ENCODE measurements around the gene CRISPLD2. TPM values are rescaled to one million over a fixed set of nuclear protein-coding genes. Genes with fewer than 3 reads are reported as not detected.

Gene CRISPLD2
- total RNA-seq, 1 donor: 40.2 TPM

GRCh38 chr16:84794626-84795025, 25.2 kb upstream of the CRISPLD2 start:
- Histone ChIP-seq H3K79me2 (ENCODE audit: insufficient read depth, low read length) (no peaks in the 10 kb centered on the region), H3K27me3 (ENCODE audit: insufficient read depth, low read length) (no peaks in the 10 kb centered on the region), H3K4me3 (ENCODE audit: insufficient read depth, low read length) (no peak overlapping the region), H3K27ac (ENCODE audit: low read depth, low read length) (peak overlapping the region; percentile 91), H3K36me3 (ENCODE audit: insufficient read depth, low read length) (no peaks in the 10 kb centered on the region), H3K4me2 (ENCODE audit: insufficient read depth, low read length) (peak overlapping the region; percentile 81), H3K4me1 (ENCODE audit: insufficient read depth, low read length) (peaks cover 19% of the 10 kb centered on the region), H3K9me3 (ENCODE audit: low read depth, low read length) (no peaks in the 10 kb centered on the region), H2AFZ (ENCODE audit: low read length) (no peak overlapping the region), H4K20me1 (ENCODE audit: insufficient read depth, low read length) (no peaks in the 10 kb centered on the region)
- DNase-seq (ENCODE audit: insufficient read length, low spot score, missing footprints): no peak
- TF ChIP-seq CTCF (IDR thresholded peaks at IDR 0.05; ENCODE audit: extremely low read depth, low read depth, low read length): no peak

GRCh38 chr16:84795329-84796053, 24.3 kb upstream of the CRISPLD2 start:
- Histone ChIP-seq H3K79me2 (ENCODE audit: insufficient read depth, low read length) (no peaks in the 10 kb centered on the region), H3K27me3 (ENCODE audit: insufficient read depth, low read length) (no peaks in the 10 kb centered on the region), H3K36me3 (ENCODE audit: insufficient read depth, low read length) (no peaks in the 10 kb centered on the region), H3K4me2 (ENCODE audit: insufficient read depth, low read length) (peak overlapping the region; percentile 81), H3K27ac (ENCODE audit: low read depth, low read length) (peak overlapping the region; percentile 91), H3K9me3 (ENCODE audit: low read depth, low read length) (no peaks in the 10 kb centered on the region), H3K4me1 (ENCODE audit: insufficient read depth, low read length) (peaks cover 19% of the 10 kb centered on the region), H2AFZ (ENCODE audit: low read length) (peak overlapping the region; percentile 87), H3K4me3 (ENCODE audit: insufficient read depth, low read length) (peak overlapping the region; percentile 61), H4K20me1 (ENCODE audit: insufficient read depth, low read length) (no peaks in the 10 kb centered on the region)
- TF ChIP-seq CTCF (IDR thresholded peaks at IDR 0.05; ENCODE audit: extremely low read depth, low read depth, low read length): no peak
- DNase-seq (ENCODE audit: insufficient read length, low spot score, missing footprints): peak; percentile 94

GRCh38 chr16:84800158-84800978, 19.4 kb upstream of the CRISPLD2 start:
- DNase-seq (ENCODE audit: insufficient read length, low spot score, missing footprints): no peak
- no peaks in the 10 kb centered on the region for H4K20me1 ChIP-seq (ENCODE audit: insufficient read depth, low read length)

More at GRCh38 chr16:84800158-84800978, 19.4 kb upstream of the CRISPLD2 start:
- H3K4me3 ChIP-seq (ENCODE audit: insufficient read depth, low read length): no peak overlapping the region
- H3K36me3 ChIP-seq (ENCODE audit: insufficient read depth, low read length): no peaks in the 10 kb centered on the region
- no peaks in the 10 kb centered on the region for H3K79me2 ChIP-seq (ENCODE audit: insufficient read depth, low read length)
- H3K4me1 ChIP-seq (ENCODE audit: insufficient read depth, low read length): peaks cover 3% of the 10 kb centered on the region
- H3K27ac ChIP-seq (ENCODE audit: low read depth, low read length): no peak overlapping the region
- no peaks in the 10 kb centered on the region for H3K27me3 ChIP-seq (ENCODE audit: insufficient read depth, low read length)
- H2AFZ ChIP-seq (ENCODE audit: low read length): no peak overlapping the region
- no peaks in the 10 kb centered on the region for H3K9me3 ChIP-seq (ENCODE audit: low read depth, low read length)
- no peak for TF ChIP-seq CTCF (IDR thresholded peaks at IDR 0.05; ENCODE audit: extremely low read depth, low read depth, low read length)
- H3K4me2 ChIP-seq (ENCODE audit: insufficient read depth, low read length): no peak overlapping the region
